ENCODE results near the gene CDC34. TPM values are rescaled to one million over a fixed set of nuclear protein-coding genes. Genes with fewer than 3 reads are reported as not detected.

The CDC34 gene
- total and polyA plus RNA-seq, 2 of the 8 experiments (the other 6 are each of a cell fraction or from before 2014, with no cell fraction given) = 95.9 to 129 TPM

GRCh38 chr19:570251-570686 lies 38.7 kb downstream of the CDC34 start (continued):
- no peak for TF ChIP-seq MAX (IDR thresholded peaks at IDR 0.05)

All from H1 (cell line).